ENCODE data around the gene TNFRSF21. TPM values are rescaled to one million over a fixed set of nuclear protein-coding genes. Genes with fewer than 3 reads are reported as not detected.
A peak's percentile ranks its signal among the peaks of the same experiment; 100 is the strongest.

The TNFRSF21 gene
- total RNA-seq, 4 donors from 2014 or later: 14.3 to 63.8 (median 27.9) TPM

GRCh38 chr6:47246551-47246950 lies 63.2 kb downstream of the TNFRSF21 start:
- peak overlapping the region in 3 of 4 donors; percentile 15 to 39 (median 30) for H3K27ac ChIP-seq
- no peak for ATAC-seq
- peaks cover 0 to 5% of the 10 kb centered on the region in 2 donors for H3K36me3 ChIP-seq
- TF ChIP-seq POLR2A (IDR thresholded peaks at IDR 0.05) (no peak), EP300 (IDR thresholded peaks at IDR 0.05) (no peak), POLR2AphosphoS5 (IDR thresholded peaks at IDR 0.05) (no peak), CTCF (IDR thresholded peaks at IDR 0.05) (no peak)
- H3K27me3 ChIP-seq: no peaks in the 10 kb centered on the region
- WGBS, 2 donors (ENCODE audit: low coverage in 1 of 2): 70 to 80% methylated on average over 2 of the region's 2 CpGs
- no peak overlapping the region for H3K4me3 ChIP-seq
- H3K9me3 ChIP-seq: no peaks in the 10 kb centered on the region
- peaks cover 0 to 56% (median 26%) of the 10 kb centered on the region in 3 donors for H3K4me1 ChIP-seq

- Histone ChIP-seq H3K9me3 (no peaks in the 10 kb centered on the region), H3K27me3 (no peaks in the 10 kb centered on the region), H3K4me3 (no peak overlapping the region), H3K4me1 (peaks cover 0 to 58% (median 26%) of the 10 kb centered on the region in 3 donors), H3K36me3 (no peaks in the 10 kb centered on the region), H3K27ac (peak overlapping the region in 1 of 4 donors; percentile 7)
- no peak for TF ChIP-seq POLR2A (IDR thresholded peaks at IDR 0.05)
- TF ChIP-seq POLR2AphosphoS5 (IDR thresholded peaks at IDR 0.05): no peak
- TF ChIP-seq CTCF (IDR thresholded peaks at IDR 0.05): no peak
- no peak for TF ChIP-seq EP300 (IDR thresholded peaks at IDR 0.05)
- no peak for ATAC-seq
- 0 to 47% methylated on average over 1 to 2 of the region's 2 CpGs for whole genome bisulfite sequencing, 2 donors (ENCODE audit: low coverage in 1 of 2)
Measured at GRCh38 chr6:47245745-47246371, 63.8 kb downstream of the TNFRSF21 start.

GRCh38 chr6:47242483-47243386 lies 67.0 kb downstream of the TNFRSF21 start:
- H3K4me1 ChIP-seq: peaks cover 0 to 52% (median 19%) of the 10 kb centered on the region in 3 donors
- ATAC-seq: peak; percentile 93
- H3K27ac ChIP-seq: peak overlapping the region; percentile 14 to 59 (median 30)
- no peaks in the 10 kb centered on the region for H3K9me3 ChIP-seq
- TF ChIP-seq EP300 (IDR thresholded peaks at IDR 0.05) (no peak), POLR2A (IDR thresholded peaks at IDR 0.05) (no peak), POLR2AphosphoS5 (IDR thresholded peaks at IDR 0.05) (peak; percentile 92), CTCF (IDR thresholded peaks at IDR 0.05) (no peak)
- H3K27me3 ChIP-seq: no peaks in the 10 kb centered on the region
- 45 to 56% methylated on average over 9 of the region's 14 CpGs for WGBS, 2 donors (ENCODE audit: low coverage in 1 of 2)
- H3K4me3 ChIP-seq: no peak overlapping the region
- H3K36me3 ChIP-seq: no peaks in the 10 kb centered on the region

- 71 to 75% methylated on average over 3 of the region's 4 CpGs for WGBS, 2 donors (ENCODE audit: low coverage in 1 of 2)
- Histone ChIP-seq H3K27me3 (no peaks in the 10 kb centered on the region), H3K27ac (peak overlapping the region in 3 of 4 donors; percentile 14 to 59 (median 40)), H3K4me3 (no peak overlapping the region), H3K36me3 (no peaks in the 10 kb centered on the region), H3K9me3 (no peaks in the 10 kb centered on the region), H3K4me1 (peaks cover 0 to 45% (median 11%) of the 10 kb centered on the region in 3 donors)
- no peak for TF ChIP-seq EP300 (IDR thresholded peaks at IDR 0.05)
- no peak for TF ChIP-seq POLR2AphosphoS5 (IDR thresholded peaks at IDR 0.05)
- TF ChIP-seq CTCF (IDR thresholded peaks at IDR 0.05): no peak
- no peak for TF ChIP-seq POLR2A (IDR thresholded peaks at IDR 0.05)
- peak; percentile 60 for ATAC-seq
Measured at GRCh38 chr6:47241742-47242482, 67.8 kb downstream of the TNFRSF21 start.
